Measurements from ENCODE around the gene MGAT3. TPM values are rescaled to one million over a fixed set of nuclear protein-coding genes. Genes with fewer than 3 reads are reported as not detected.

Gene MGAT3
- total and polyA plus RNA-seq, 2 of the 8 experiments (the other 6 are each of a cell fraction or from before 2014, with no cell fraction given): 4.3 to 9.2 TPM

DNA sequence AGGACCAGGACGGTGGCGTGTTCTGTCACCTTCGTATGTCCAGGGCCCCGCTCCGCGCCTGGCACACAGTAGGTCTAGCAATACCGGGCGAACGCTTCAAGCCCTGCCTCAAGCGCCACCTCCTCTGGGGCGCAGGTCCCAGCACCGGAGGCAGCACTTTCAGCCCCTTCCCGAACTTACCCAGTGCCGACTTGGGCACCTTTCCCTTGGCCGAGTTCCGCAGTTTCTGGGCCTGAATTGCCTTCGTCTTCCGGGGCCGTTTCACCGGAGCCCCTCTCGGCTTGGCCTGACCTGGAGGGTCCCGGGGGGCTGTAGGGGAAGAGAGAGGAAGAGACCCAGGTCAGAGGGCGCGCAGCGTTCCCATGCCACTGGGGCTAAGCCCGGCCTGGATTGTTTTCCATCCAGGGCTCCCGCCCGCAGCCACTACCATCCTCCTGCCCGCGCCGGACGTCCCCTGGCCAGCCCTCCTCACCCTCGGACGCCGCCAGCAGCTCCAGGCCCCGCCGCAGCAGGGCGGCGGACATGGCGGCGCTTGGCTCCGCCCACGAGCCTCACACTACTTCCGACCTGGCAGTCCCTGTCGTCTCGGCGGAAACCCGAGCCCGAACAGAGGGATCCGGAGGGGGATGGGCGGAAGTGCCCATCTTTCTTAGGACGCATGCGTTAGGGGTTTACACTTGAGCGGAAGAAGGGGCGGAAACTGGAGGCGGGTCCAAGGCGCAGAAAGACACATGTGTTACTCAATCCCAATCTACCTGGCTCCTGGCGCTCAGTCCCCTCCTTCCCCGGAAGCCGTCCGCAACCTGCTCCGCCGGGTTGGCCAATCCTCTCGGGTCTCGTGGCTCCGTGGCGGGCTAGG, 75.6 kb downstream of the MGAT3 start, which contains the start of gene RPS19BP1:
Gene RPS19BP1 (minus strand): TSS at position 534 of the 859 bp plus-strand sequence. CDS start 10 bp downstream, at position 524.
- Histone ChIP-seq H3K27me3 (replicated peaks in 1 of 4; ENCODE audit: control insufficient read depth in 3 of 4, extremely low read depth in 1 of 4, insufficient read depth in 3 of 4, low read length in 3 of 4) (no peaks in the 10 kb centered on the region), H3K4me1 (replicated peaks in 1 of 4; ENCODE audit: control insufficient read depth in 3 of 4, insufficient read depth in 4 of 4, low read length in 3 of 4) (peaks cover 12 to 45% (median 25%) of the 10 kb centered on the region in 4 experiments), H4K91ac (replicated peaks; ENCODE audit: insufficient read length, low read length) (peak within 1 kb of the TSS; percentile 44), H3K9ac (replicated peaks in 1 of 4; ENCODE audit: extremely low read depth in 1 of 4, low read depth in 3 of 4, low read length in 3 of 4) (peak within 1 kb of the TSS; percentile 62 to 72 (median 70)), H3K56ac (replicated peaks; ENCODE audit: insufficient read length, low read depth, low read length) (peak within 1 kb of the TSS; percentile 90), H4K8ac (ENCODE audit: extremely low read depth, insufficient read depth, low read length) (peak within 1 kb of the TSS; percentile 93; the same call in 1 of the 2 replicates), H3K27ac (ENCODE audit: low read depth, low read length) (peak within 1 kb of the TSS; percentile 67), H4K20me1 (replicated peaks in 1 of 2; ENCODE audit: control insufficient read depth in 1 of 2, insufficient read depth in 2 of 2, low read length in 2 of 2) (peaks cover 7 to 29% of the 10 kb centered on the region in 2 experiments), H3K18ac (ENCODE audit: extremely low read depth, low read length) (peak within 1 kb of the TSS; percentile 93; the same call in 1 of the 2 replicates), H3K23ac (ENCODE audit: insufficient read length) (no peak within 1 kb of the TSS), H3K23me2 (ENCODE audit: low read depth, low read length) (peaks cover 8% of the 10 kb centered on the region), H2BK5ac (ENCODE audit: low read depth, low read length) (peak within 1 kb of the TSS; percentile 73; the same call in 1 of the 2 replicates), H3K9me3 (ENCODE audit: insufficient read depth in 2 of 2, low read depth in 1 of 2, low read length in 1 of 2) (no peaks in the 10 kb centered on the region), H2BK120ac (replicated peaks; ENCODE audit: low read depth, low read length) (no peak within 1 kb of the TSS), H3K4ac (replicated peaks; ENCODE audit: insufficient read length, low read depth, low read length) (peak within 1 kb of the TSS; percentile 72), H3K79me2 (ENCODE audit: control insufficient read depth in 1 of 2, insufficient read depth in 2 of 2, low read length in 2 of 2) (peaks cover 0 to 14% of the 10 kb centered on the region in 2 experiments; a peak in 2 of 4 replicates), H3K4me2 (ENCODE audit: insufficient read depth in 1 of 2, low read depth in 2 of 2, low read length in 2 of 2) (peak within 1 kb of the TSS; percentile 79 to 88), H4K5ac (ENCODE audit: insufficient read length, low read depth, low read length) (peak within 1 kb of the TSS; percentile 89), H2AK5ac (ENCODE audit: low read depth, low read length) (no peak within 1 kb of the TSS), H2BK12ac (ENCODE audit: low read depth, low read length) (peak within 1 kb of the TSS; percentile 91), H3K4me3 (ENCODE audit: extremely low read depth in 1 of 4, insufficient read depth in 2 of 4, low read depth in 3 of 4, low read length in 4 of 4) (peak within 1 kb of the TSS; percentile 73 to 97 (median 96)), H3K36me3 (ENCODE audit: control insufficient read depth in 2 of 4, insufficient read depth in 4 of 4, low read length in 3 of 4) (peaks cover 0 to 6% (median 1%) of the 10 kb centered on the region in 4 experiments; a peak in 4 of 8 replicates), H2AFZ (ENCODE audit: low read length) (peak within 1 kb of the TSS; percentile 43; the same call in 1 of the 2 replicates), H3K14ac (ENCODE audit: insufficient read length) (no peak within 1 kb of the TSS), H2BK15ac (ENCODE audit: low read length) (0 out of 2 replicates have a peak within 1 kb of the TSS, but pooled peaks have one; percentile 1), H2BK20ac (ENCODE audit: low read length) (peak within 1 kb of the TSS; percentile 77; the same call in 1 of the 2 replicates), H3K79me1 (ENCODE audit: low read depth, low read length) (peaks cover 3% of the 10 kb centered on the region; the same call in 1 of the 2 replicates)
- FAIRE-seq: peak; percentile 85
- ChIA-PET CTCF (ENCODE audit: partially characterized antibody) (interaction anchor here (1.1 to 21.9 kb wide), 10 partner anchors 10 to 508 kb away, joined by 3 to 361 read pairs (median 4); partner anchors contain the start of genes ATF4 and MIEF1), POLR2A (ENCODE audit: partially characterized antibody) (interaction anchor here (0.9 to 8.9 kb wide), 5 partner anchors 10 to 213 kb away, joined by 3 to 72 read pairs (median 16); partner anchors contain the start of genes ATF4 and RPL3)
- peak; percentile 94 to 100 for DNase-seq (ENCODE audit: low read depth in 1 of 2, low spot score in 2 of 2)
- WGBS, 2 experiments (ENCODE audit: extremely low coverage in 1 of 2, insufficient coverage in 1 of 2, insufficient read length in 1 of 2, insufficient replicate concordance in 2 of 2, low coverage in 1 of 2, low lambda C conversion rate in 2 of 2, missing lambda C conversion rate in 1 of 2): 2% methylated on average over 67 of the region's 67 CpGs; no CpG with 5 or more reads in 1 of the 2 experiments
- TF ChIP-seq EZH2 (IDR thresholded peaks at IDR 0.05; ENCODE audit: low read depth, low read length, severe bottlenecking): no peak
- peak in 1 of 2 experiments; percentile 77; a peak in 2 of 3 replicates for TF ChIP-seq POLR2A (IDR thresholded peaks at IDR 0.05; ENCODE audit: control extremely low read depth in 1 of 2, low read depth in 2 of 2, low read length in 2 of 2)
- TF ChIP-seq, protein P1, sequence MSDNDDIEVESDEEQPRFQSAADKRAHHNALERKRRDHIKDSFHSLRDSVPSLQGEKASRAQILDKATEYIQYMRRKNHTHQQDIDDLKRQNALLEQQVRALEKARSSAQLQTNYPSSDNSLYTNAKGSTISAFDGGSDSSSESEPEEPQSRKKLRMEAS (IDR thresholded peaks at IDR 0.05): peak; percentile 82
- TF ChIP-seq, protein P2, sequence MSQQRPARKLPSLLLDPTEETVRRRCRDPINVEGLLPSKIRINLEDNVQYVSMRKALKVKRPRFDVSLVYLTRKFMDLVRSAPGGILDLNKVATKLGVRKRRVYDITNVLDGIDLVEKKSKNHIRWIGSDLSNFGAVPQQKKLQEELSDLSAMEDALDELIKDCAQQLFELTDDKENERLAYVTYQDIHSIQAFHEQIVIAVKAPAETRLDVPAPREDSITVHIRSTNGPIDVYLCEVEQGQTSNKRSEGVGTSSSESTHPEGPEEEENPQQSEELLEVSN (IDR thresholded peaks at IDR 0.05): 0 out of 2 replicates have a peak, but pooled peaks have one; percentile 20
- TF ChIP-seq TCF12 (IDR thresholded peaks at IDR 0.05; ENCODE audit: low read depth, low read length): no peak
- 0 out of 2 replicates have a peak, but pooled peaks have one; percentile 41 for TF ChIP-seq RBBP5 (IDR thresholded peaks at IDR 0.05; ENCODE audit: borderline replicate concordance, low read depth, low read length)
- peak; percentile 49; the same call in 1 of the 2 replicates for TF ChIP-seq TBP (IDR thresholded peaks at IDR 0.05; ENCODE audit: low read depth, low read length)
- peak; percentile 97 for TF ChIP-seq EGR1 (IDR thresholded peaks at IDR 0.05; ENCODE audit: borderline replicate concordance, low read depth, low read length)
- peak; percentile 93 for TF ChIP-seq CEBPB (IDR thresholded peaks at IDR 0.05; ENCODE audit: low read depth, low read length)
- TF ChIP-seq SP1 (IDR thresholded peaks at IDR 0.05; ENCODE audit: low read depth, low read length): peak; percentile 68; the same call in 1 of the 2 replicates

All from H1 (cell line).